ENCODE measurements around the gene ATF4. TPM values are rescaled to one million over a fixed set of nuclear protein-coding genes. Genes with fewer than 3 reads are reported as not detected.
"Not testable (repeated sequence)": the region's sequence is repeated elsewhere in the genome, so short reads cannot be mapped to it uniquely, and the experiment has no call there.

Gene ATF4
- total and polyA plus RNA-seq, 4 experiments from 2014 or later: 44.4 to 278 (median 187) TPM

DNA sequence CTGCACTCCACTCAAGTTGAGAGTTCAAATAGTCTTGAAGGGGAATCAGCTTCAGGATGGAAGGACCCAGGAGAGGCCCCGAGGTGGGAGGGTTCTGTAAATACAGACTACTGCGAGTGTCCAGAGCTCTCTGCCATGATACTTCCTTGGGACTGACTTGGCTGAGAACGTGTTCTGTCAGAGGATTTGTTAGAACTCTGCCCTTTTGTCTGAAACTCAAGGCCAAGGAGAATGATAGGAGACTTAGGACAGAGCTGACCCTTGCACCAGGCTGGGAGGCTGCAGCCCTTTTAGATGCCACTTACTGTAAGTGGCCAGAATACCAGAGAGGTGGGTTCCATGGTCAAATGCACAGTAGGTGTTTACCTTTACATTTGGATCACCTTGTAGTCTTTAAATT is 2.9 kb upstream of the ATF4 start:
- peak overlapping the region in 1 of 7 donors; percentile 100 for H3K27ac Mint-ChIP-seq
- no peak overlapping the region for H3K4me3 Mint-ChIP-seq
- intact Hi-C loops (cut with micrococcal nuclease): no loop called here
- POLR2A ChIA-PET (ENCODE audit: partially characterized antibody): interaction anchor here (0.7 to 2.2 kb wide), 5 partner anchors 14 to 257 kb away, joined by 3 to 11 read pairs (median 3); partner anchors contain the start of genes MIEF1 and TAB1
- Histone ChIP-seq H3K4me3 (ENCODE audit: low read length in 2 of 2) (no peak overlapping the region), H3K27me3 (ENCODE audit: insufficient read depth, low read length) (no peaks in the 10 kb centered on the region), H3K27ac (ENCODE audit: low read depth, low read length) (no peak overlapping the region), H3K9me3 (ENCODE audit: control insufficient read depth in 1 of 2, low read length in 2 of 2) (no peaks in the 10 kb centered on the region), H3K4me1 (ENCODE audit: insufficient read depth, low read length) (peaks cover 26% of the 10 kb centered on the region), H3K36me3 (ENCODE audit: insufficient read depth, low read length) (peaks cover 43% of the 10 kb centered on the region)
- DNase-seq: no peak
- peaks cover 0 to 13% (median 1%) of the 10 kb centered on the region in 8 donors for H3K9me3 Mint-ChIP-seq
- peaks cover 43 to 65% of the 10 kb centered on the region in 2 donors for H3K36me3 Mint-ChIP-seq
- H3K27me3 Mint-ChIP-seq: peaks cover 3 to 4% of the 10 kb centered on the region in 2 donors
- CTCF ChIA-PET (ENCODE audit: partially characterized antibody): interaction anchor here (0.6 to 9.5 kb wide), 11 partner anchors 10 to 1279 kb away, joined by 3 to 100 read pairs (median 6); partner anchors contain the start of genes MIEF1 and RPS19BP1
- peaks cover 18 to 40% (median 33%) of the 10 kb centered on the region in 4 donors for H3K4me1 Mint-ChIP-seq

DNA sequence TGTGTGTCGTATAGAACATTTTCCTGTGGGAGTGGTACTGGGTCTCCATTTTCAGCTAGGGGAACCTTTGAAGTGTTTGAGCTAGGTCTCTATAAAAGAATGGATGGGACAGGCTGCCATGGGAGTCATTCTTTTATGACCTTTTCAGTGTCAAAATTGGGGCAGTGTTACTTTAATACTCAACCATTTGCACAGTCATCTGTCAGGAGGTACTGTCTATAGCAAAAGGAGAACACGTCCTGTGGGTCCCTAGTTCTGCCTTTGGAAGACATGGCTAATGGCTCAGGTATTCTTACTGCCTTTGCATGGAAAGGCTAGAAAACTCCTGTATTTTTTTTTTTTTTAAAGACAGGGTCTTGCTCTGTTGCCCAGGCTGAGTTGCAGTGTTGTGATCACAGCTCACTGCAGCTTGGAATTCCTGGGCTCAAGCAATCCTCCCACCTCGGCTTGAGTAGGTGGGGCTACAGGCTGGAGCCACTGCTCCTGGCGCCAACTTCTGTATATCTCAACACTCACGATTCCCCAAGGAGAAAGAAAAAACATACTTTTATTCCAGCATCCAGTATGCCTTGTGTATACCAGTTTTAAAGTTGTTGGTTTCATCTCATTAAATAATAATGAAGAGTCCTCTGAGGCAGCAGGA is 2.1 kb upstream of the ATF4 start:
- peaks cover 43 to 66% of the 10 kb centered on the region in 2 donors for H3K36me3 Mint-ChIP-seq
- H3K4me3 Mint-ChIP-seq: peak overlapping the region in 6 of 8 donors; percentile 92 to 99 (median 97)
- H3K27me3 ChIP-seq (ENCODE audit: insufficient read depth, low read length): no peaks in the 10 kb centered on the region
- DNase-seq: no peak
- H3K36me3 ChIP-seq (ENCODE audit: insufficient read depth, low read length): peaks cover 50% of the 10 kb centered on the region
- no peaks in the 10 kb centered on the region for H3K9me3 ChIP-seq (ENCODE audit: control insufficient read depth in 1 of 2, low read length in 2 of 2)
- H3K4me1 Mint-ChIP-seq: peaks cover 26 to 48% (median 41%) of the 10 kb centered on the region in 4 donors
- peak overlapping the region in 4 of 7 donors; percentile 57 to 100 (median 81) for H3K27ac Mint-ChIP-seq
- peaks cover 3 to 4% of the 10 kb centered on the region in 2 donors for H3K27me3 Mint-ChIP-seq
- intact Hi-C loops (cut with micrococcal nuclease): no loop called here
- H3K4me3 ChIP-seq (ENCODE audit: low read length in 2 of 2): no peak overlapping the region
- H3K9me3 Mint-ChIP-seq: peaks cover 0 to 13% (median 1%) of the 10 kb centered on the region in 8 donors
- POLR2A ChIA-PET (ENCODE audit: partially characterized antibody): interaction anchor here (0.7 to 1.7 kb wide), 6 partner anchors 10 to 257 kb away, joined by 3 to 4 read pairs (median 3); partner anchors contain the start of gene TAB1
- CTCF ChIA-PET (ENCODE audit: partially characterized antibody): interaction anchor here (0.9 to 9.5 kb wide), 7 partner anchors 11 to 507 kb away, joined by 3 to 100 read pairs (median 17); partner anchors contain the start of genes MIEF1 and RPS19BP1
- H3K4me1 ChIP-seq (ENCODE audit: insufficient read depth, low read length): peaks cover 34% of the 10 kb centered on the region
- H3K27ac ChIP-seq (ENCODE audit: low read depth, low read length): no peak overlapping the region

DNA sequence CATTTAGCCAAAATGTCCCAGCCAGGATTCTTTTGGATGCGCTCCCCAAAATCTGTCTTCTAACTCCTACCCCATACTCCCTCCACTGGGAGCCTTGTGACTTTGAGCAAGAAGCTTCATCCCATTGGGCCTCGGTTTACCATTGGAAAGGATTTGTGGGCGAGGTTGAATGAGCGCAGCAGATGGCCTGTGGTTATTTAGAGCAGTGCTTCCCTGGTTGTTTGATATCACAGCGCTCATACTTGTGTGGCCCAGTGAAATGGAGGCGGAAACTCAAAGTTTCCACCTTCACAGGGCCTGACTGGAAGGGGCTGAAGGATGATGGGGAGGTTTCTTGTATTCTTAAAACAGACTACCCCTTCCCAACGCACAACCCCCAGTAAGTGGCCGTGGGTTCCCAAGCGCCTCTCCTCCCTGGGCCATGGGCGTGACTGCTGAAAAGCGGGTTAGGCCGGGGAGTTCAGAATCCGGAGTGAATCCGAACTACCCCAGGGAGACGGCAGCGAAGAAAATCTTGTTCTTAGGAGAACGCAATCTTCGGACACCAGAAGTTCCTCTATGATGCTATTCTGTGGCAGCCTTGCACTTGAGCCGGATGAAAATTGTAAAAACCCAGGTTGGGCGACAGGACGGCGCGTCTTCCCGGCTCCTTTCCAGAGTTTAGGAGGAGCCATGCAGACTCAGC is 1.2 kb upstream of the ATF4 start:
- peaks cover 28 to 54% (median 46%) of the 10 kb centered on the region in 4 donors for H3K4me1 Mint-ChIP-seq
- peaks cover 45% of the 10 kb centered on the region for H3K36me3 ChIP-seq (ENCODE audit: insufficient read depth, low read length)

DNA sequence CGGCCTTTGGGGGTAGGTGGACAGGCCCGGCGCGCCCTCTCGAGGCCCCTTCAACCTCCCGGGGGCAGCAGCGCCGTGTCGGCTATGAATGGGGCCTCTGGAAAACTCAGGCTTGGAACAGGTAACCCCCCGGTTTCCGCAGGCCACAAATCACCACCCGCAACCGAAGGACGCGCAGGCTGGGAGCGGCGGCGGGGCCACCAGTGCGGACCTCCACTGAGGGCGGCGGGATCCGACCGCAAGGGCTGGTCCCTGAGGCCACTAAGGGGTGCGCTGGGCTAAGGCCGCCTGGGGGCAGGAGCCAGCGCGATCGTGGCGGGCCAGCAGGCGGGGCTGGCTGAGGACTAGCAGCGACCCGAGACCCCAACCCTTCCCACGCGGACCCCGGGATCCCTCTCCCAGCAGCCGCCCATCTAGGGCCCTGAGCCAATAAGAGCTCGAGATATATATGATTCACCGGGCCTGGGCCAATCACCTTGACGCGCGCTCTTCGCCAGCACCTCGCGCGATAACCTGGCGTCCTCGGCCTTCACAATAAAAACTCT is 609 bp upstream of the ATF4 start:
- intact Hi-C loops (cut with micrococcal nuclease): loop anchor here (1.0 to 10.0 kb wide), 5 partner anchors 13 to 275 kb away; partner anchors contain the start of genes MIEF1, PDGFB, RPL3 and RPS19BP1
- H3K9me3 ChIP-seq (ENCODE audit: control insufficient read depth in 1 of 2, low read length in 2 of 2): no peaks in the 10 kb centered on the region
- peaks cover 27 to 57% (median 45%) of the 10 kb centered on the region in 4 donors for H3K4me1 Mint-ChIP-seq
- H3K36me3 Mint-ChIP-seq: peaks cover 34 to 62% of the 10 kb centered on the region in 2 donors
- peak overlapping the region; percentile 92 to 99 (median 97) for H3K4me3 Mint-ChIP-seq
- peak overlapping the region; percentile 96 to 100 (median 99) for H3K27ac Mint-ChIP-seq
- POLR2A ChIA-PET (ENCODE audit: partially characterized antibody): interaction anchor here (0.7 to 14.5 kb wide), 33 partner anchors 9 to 1337 kb away, joined by 3 to 165 read pairs (median 4); partner anchors contain the start of genes ADSL, CBX6, MIEF1 and RPL3
- H3K27ac ChIP-seq (ENCODE audit: low read depth, low read length): peak overlapping the region; percentile 85
- H3K9me3 Mint-ChIP-seq: peaks cover 0 to 13% (median 1%) of the 10 kb centered on the region in 8 donors
- CTCF ChIA-PET (ENCODE audit: partially characterized antibody): interaction anchor here (0.8 to 2.2 kb wide), 9 partner anchors 10 to 524 kb away, joined by 3 to 42 read pairs (median 6); partner anchors contain the start of gene TAB1
- DNase-seq: peak in 1 of 5 donors; percentile 98
- H3K27me3 ChIP-seq (ENCODE audit: insufficient read depth, low read length): no peaks in the 10 kb centered on the region
- H3K4me1 ChIP-seq (ENCODE audit: insufficient read depth, low read length): peaks cover 41% of the 10 kb centered on the region
- H3K27me3 Mint-ChIP-seq: peaks cover 3 to 4% of the 10 kb centered on the region in 2 donors
- H3K36me3 ChIP-seq (ENCODE audit: insufficient read depth, low read length): peaks cover 44% of the 10 kb centered on the region
- peak overlapping the region; percentile 79 to 96 for H3K4me3 ChIP-seq (ENCODE audit: low read length in 2 of 2)

More for the DNA sequence above, 1.2 kb upstream of the ATF4 start:
- H3K27me3 ChIP-seq (ENCODE audit: insufficient read depth, low read length): no peaks in the 10 kb centered on the region
- H3K9me3 ChIP-seq (ENCODE audit: control insufficient read depth in 1 of 2, low read length in 2 of 2): no peaks in the 10 kb centered on the region
- ChIA-PET POLR2A (ENCODE audit: partially characterized antibody) (interaction anchor here (0.7 to 14.5 kb wide), 33 partner anchors 9 to 1337 kb away, joined by 3 to 165 read pairs (median 4); partner anchors contain the start of genes ADSL, CBX6, MIEF1 and RPL3), CTCF (ENCODE audit: partially characterized antibody) (interaction anchor here (1.0 to 9.5 kb wide), 9 partner anchors 10 to 120 kb away, joined by 6 to 100 read pairs (median 17); partner anchors contain the start of genes MIEF1, RPS19BP1 and TAB1)
- Mint-ChIP-seq H3K36me3 (peaks cover 37 to 62% of the 10 kb centered on the region in 2 donors), H3K4me3 (peak overlapping the region; percentile 92 to 99 (median 97)), H3K27ac (peak overlapping the region; percentile 87 to 100 (median 96)), H3K27me3 (peaks cover 3 to 4% of the 10 kb centered on the region in 2 donors), H3K9me3 (peaks cover 0 to 13% (median 1%) of the 10 kb centered on the region in 8 donors)
- peak overlapping the region; percentile 79 to 96 for H3K4me3 ChIP-seq (ENCODE audit: low read length in 2 of 2)
- no peak for DNase-seq
- intact Hi-C loops (cut with micrococcal nuclease): no loop called here
- peak overlapping the region; percentile 85 for H3K27ac ChIP-seq (ENCODE audit: low read depth, low read length)
- peaks cover 40% of the 10 kb centered on the region for H3K4me1 ChIP-seq (ENCODE audit: insufficient read depth, low read length)

DNA sequence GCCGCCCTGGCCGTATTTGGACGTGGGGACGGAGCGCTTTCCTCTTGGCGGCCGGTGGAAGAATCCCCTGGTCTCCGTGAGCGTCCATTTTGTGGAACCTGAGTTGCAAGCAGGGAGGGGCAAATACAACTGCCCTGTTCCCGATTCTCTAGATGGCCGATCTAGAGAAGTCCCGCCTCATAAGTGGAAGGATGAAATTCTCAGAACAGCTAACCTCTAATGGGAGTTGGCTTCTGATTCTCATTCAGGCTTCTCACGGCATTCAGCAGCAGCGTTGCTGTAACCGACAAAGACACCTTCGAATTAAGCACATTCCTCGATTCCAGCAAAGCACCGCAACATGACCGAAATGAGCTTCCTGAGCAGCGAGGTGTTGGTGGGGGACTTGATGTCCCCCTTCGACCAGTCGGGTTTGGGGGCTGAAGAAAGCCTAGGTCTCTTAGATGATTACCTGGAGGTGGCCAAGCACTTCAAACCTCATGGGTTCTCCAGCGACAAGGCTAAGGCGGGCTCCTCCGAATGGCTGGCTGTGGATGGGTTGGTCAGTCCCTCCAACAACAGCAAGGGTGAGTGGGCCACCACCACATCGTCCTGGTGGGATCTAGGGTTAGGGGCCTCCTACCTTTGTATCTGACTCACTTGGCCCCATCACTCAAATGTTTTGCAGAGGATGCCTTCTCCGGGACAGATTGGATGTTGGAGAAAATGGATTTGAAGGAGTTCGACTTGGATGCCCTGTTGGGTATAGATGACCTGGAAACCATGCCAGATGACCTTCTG is 934 bp downstream of the ATF4 start:
- peaks cover 25 to 61% of the 10 kb centered on the region in 2 donors for H3K36me3 Mint-ChIP-seq
- DNase-seq: peak in 1 of 5 donors; percentile 39
- H3K27me3 Mint-ChIP-seq; H3K27me3 ChIP-seq (ENCODE audit: insufficient read depth, low read length); H3K9me3 ChIP-seq (ENCODE audit: control insufficient read depth in 1 of 2, low read length in 2 of 2): not testable (repeated sequence)
- H3K36me3 ChIP-seq (ENCODE audit: insufficient read depth, low read length): peaks cover 32% of the 10 kb centered on the region
- H3K9me3 Mint-ChIP-seq: peaks cover 0 to 13% (median 1%) of the 10 kb centered on the region in 8 donors
- intact Hi-C loops (cut with micrococcal nuclease): loop anchor here (1.0 to 10.0 kb wide), 2 partner anchors 109 to 276 kb away; partner anchors contain the start of gene PDGFB
- peak overlapping the region; percentile 92 to 99 (median 97) for H3K4me3 Mint-ChIP-seq
- H3K4me3 ChIP-seq (ENCODE audit: low read length in 2 of 2): peak overlapping the region; percentile 30 to 96
- peaks cover 30 to 70% (median 50%) of the 10 kb centered on the region in 4 donors for H3K4me1 Mint-ChIP-seq
- POLR2A ChIA-PET (ENCODE audit: partially characterized antibody): interaction anchor here (1.2 to 14.5 kb wide), 18 partner anchors 9 to 825 kb away, joined by 3 to 165 read pairs (median 14); partner anchors contain the start of genes ADSL, CBX6, MIEF1 and RPL3
- CTCF ChIA-PET (ENCODE audit: partially characterized antibody): interaction anchor here (2.2 to 12.4 kb wide), 3 partner anchors 9 to 27 kb away, joined by 5 to 345 read pairs (median 42); no protein-coding TSS in a partner anchor
- peaks cover 53% of the 10 kb centered on the region for H3K4me1 ChIP-seq (ENCODE audit: insufficient read depth, low read length)
- peak overlapping the region; percentile 96 to 100 (median 99) for H3K27ac Mint-ChIP-seq
- H3K27ac ChIP-seq (ENCODE audit: low read depth, low read length): peak overlapping the region; percentile 85

Data from CD4-positive, alpha-beta memory T cell (primary cell).